Keratinocyte (primary cell): Measurements from ENCODE around the gene PCSK2.

Source experiments
- EZH2 ChIP-seq: IDR thresholded peaks from one replicate; pipeline ENCODE4 v1.6.1; 2012; ENCODE audit warnings: inconsistent platforms, mild to moderate bottlenecking, low read length, moderate library complexity
- TF ChIP-seq, protein P1 (sequence below), 3 experiments: IDR thresholded peaks in 1 of 3; conservative IDR thresholded peaks in 1 of 3; optimal IDR thresholded peaks in 1 of 3; 2 replicates in 2 of 3; 3 replicates in 1 of 3; pipeline versions ENCODE3 to v1.5.1; 2011; ENCODE audit warnings: low read length in 3 of 3, mild to moderate bottlenecking in 3 of 3, moderate library complexity in 2 of 3, control low read depth in 1 of 3, inconsistent platforms in 1 of 3; ENCODE audit not compliant: insufficient read depth in 2 of 3; ENCODE audit errors: extremely low read depth in 1 of 3

DNA sequence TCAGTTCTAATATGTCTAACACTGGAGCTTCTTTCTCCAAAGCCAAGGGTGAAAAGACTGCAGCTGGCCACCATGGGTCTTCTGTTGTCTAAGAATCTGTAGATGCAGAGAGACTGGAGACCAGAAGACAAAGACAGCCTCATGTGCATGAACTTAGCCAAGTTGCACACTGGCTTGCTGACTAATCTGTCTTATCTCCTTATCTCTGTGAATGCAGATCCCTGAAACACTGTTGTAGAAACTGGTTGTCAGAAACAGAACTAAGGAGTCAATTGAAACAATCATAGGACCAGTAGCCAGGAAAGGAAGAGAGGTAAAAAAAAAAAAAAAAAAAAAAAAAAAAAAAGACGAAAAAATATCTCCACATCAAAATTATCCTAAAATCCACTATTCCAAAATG is 194.7 kb downstream of the PCSK2 start:
- TF ChIP-seq EZH2: no peak
- TF ChIP-seq, protein P1, sequence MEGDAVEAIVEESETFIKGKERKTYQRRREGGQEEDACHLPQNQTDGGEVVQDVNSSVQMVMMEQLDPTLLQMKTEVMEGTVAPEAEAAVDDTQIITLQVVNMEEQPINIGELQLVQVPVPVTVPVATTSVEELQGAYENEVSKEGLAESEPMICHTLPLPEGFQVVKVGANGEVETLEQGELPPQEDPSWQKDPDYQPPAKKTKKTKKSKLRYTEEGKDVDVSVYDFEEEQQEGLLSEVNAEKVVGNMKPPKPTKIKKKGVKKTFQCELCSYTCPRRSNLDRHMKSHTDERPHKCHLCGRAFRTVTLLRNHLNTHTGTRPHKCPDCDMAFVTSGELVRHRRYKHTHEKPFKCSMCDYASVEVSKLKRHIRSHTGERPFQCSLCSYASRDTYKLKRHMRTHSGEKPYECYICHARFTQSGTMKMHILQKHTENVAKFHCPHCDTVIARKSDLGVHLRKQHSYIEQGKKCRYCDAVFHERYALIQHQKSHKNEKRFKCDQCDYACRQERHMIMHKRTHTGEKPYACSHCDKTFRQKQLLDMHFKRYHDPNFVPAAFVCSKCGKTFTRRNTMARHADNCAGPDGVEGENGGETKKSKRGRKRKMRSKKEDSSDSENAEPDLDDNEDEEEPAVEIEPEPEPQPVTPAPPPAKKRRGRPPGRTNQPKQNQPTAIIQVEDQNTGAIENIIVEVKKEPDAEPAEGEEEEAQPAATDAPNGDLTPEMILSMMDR (optimal IDR thresholded peaks at IDR 0.05 in 1 of 3, IDR thresholded peaks at IDR 0.05 in 1 of 3, conservative IDR thresholded peaks at IDR 0.05 in 1 of 3; ENCODE audit: extremely low read depth in 1 of 3, insufficient read depth in 2 of 3, low read length in 3 of 3): no peak
